Suprapubic skin (tissue), 4 donors: ENCODE results near the gene DMGDH.

Experiments
- POLR2A ChIP-seq, 2 donors: fragments of 450-650 bp; IDR thresholded peaks; one replicate each; pipeline ENCODE4 v1.6.1; 2017; ENCODE audit warnings: antibody characterized with exemption in 2 of 2, mild to moderate bottlenecking in 2 of 2, moderate library complexity in 2 of 2
- POLR2AphosphoS5 ChIP-seq, 3 donors: sonication (generic); formaldehyde crosslinking; IDR thresholded peaks; one replicate each; pipeline ENCODE4 v1.6.1; 2017; ENCODE audit warnings: antibody characterized with exemption in 3 of 3
- TF ChIP-seq, protein P1 (sequence below), 2 donors: fragments of 200-600 bp in 1 of 2; fragments of 450-650 bp in 1 of 2; sonication (generic) in 1 of 2; IDR thresholded peaks; one replicate each; pipeline ENCODE4 v1.5.1; 2016 to 2019; ENCODE audit warnings: antibody characterized with exemption in 2 of 2, mild to moderate bottlenecking in 1 of 2, moderate library complexity in 1 of 2

DNA sequence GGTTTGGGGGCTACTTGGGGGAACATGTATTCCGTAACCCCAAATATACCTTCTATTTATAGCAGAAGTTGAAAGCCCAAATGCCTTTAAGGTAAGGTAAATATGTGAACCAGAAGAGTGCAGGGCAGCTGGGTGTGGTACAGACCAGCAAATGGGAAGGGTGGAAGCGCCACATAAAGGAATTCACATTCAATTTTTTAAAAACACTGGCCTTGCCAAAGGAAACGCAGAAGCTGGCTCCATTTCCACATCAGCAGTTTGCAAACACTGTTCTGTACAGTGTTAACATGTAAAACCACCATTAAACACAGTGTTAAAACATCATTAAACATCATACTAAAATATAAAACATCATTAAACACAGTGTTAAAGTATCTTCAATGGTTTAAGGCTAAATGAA lies 38.6 kb upstream of the DMGDH start:
- TF ChIP-seq, protein P1, sequence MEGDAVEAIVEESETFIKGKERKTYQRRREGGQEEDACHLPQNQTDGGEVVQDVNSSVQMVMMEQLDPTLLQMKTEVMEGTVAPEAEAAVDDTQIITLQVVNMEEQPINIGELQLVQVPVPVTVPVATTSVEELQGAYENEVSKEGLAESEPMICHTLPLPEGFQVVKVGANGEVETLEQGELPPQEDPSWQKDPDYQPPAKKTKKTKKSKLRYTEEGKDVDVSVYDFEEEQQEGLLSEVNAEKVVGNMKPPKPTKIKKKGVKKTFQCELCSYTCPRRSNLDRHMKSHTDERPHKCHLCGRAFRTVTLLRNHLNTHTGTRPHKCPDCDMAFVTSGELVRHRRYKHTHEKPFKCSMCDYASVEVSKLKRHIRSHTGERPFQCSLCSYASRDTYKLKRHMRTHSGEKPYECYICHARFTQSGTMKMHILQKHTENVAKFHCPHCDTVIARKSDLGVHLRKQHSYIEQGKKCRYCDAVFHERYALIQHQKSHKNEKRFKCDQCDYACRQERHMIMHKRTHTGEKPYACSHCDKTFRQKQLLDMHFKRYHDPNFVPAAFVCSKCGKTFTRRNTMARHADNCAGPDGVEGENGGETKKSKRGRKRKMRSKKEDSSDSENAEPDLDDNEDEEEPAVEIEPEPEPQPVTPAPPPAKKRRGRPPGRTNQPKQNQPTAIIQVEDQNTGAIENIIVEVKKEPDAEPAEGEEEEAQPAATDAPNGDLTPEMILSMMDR (IDR thresholded peaks at IDR 0.05): no peak
- TF ChIP-seq POLR2A (IDR thresholded peaks at IDR 0.05) (no peak), POLR2AphosphoS5 (IDR thresholded peaks at IDR 0.05) (no peak)
